IMR-90 (cell line): ENCODE measurements around the gene CHMP5. TPM values are rescaled to one million over a fixed set of nuclear protein-coding genes. Genes with fewer than 3 reads are reported as not detected.

Source experiments
- ATAC-seq: fragments of 200-7000 bp; cut with Tn5 transposase; 2 replicates; pipeline ENCODE4 v1.9.1; 2020; ENCODE audit warnings: low read depth, mild to moderate bottlenecking, moderate library complexity
- BruUV-seq: library from RNA; stranded (reverse); fragments of 400-500 nt; replicated peaks from 2 replicates; lab custom pipeline; 2021; lab: Mats Ljungman, UMichigan
- CTCF ChIA-PET: fragments of 300-600 bp; formaldehyde crosslinking; extraction: SDS; loops from one replicate; lab custom pipeline; 2021; ENCODE audit warnings: antibody characterized with exemption; lab: Yijun Ruan, JAX
- POLR2A ChIA-PET: fragments of 300-600 bp; sonication (Branson Sonifier 250); formaldehyde crosslinking; loops from one replicate; lab custom pipeline; 2022; ENCODE audit warnings: antibody characterized with exemption; ENCODE audit not compliant: unreplicated experiment; lab: Charles Lee
- DNase-seq: peaks from one replicate; pipeline ENCODE4 v3.0.0; 2013
- H2AFZ ChIP-seq: replicated peaks from 2 replicates; pipeline ENCODE3; 2013; ENCODE audit warnings: low read length, mild to moderate bottlenecking; ENCODE audit not compliant: poor library complexity
- H2AK5ac ChIP-seq: 2 replicates; pipeline ENCODE4 v1.6.1; 2013; ENCODE audit warnings: low read depth, low read length, inconsistent platforms
- H2AK9ac ChIP-seq: replicated peaks from 2 replicates; pipeline ENCODE3; 2013; ENCODE audit warnings: mild to moderate bottlenecking, low read depth, low read length, moderate library complexity; ENCODE audit not compliant: poor library complexity
- H2BK120ac ChIP-seq: 2 replicates; pipeline ENCODE4 v1.6.1; 2013; ENCODE audit warnings: low read depth, low read length, inconsistent platforms
- H2BK15ac ChIP-seq: 3 replicates; pipeline ENCODE4 v1.6.1; 2013; ENCODE audit warnings: low read depth, low read length, inconsistent platforms
- H2BK20ac ChIP-seq: 2 replicates; pipeline ENCODE4 v1.6.1; 2013; ENCODE audit warnings: low read depth, mild to moderate bottlenecking, inconsistent platforms, low read length, moderate library complexity
- H2BK5ac ChIP-seq: 2 replicates; pipeline ENCODE4 v1.6.1; 2013; ENCODE audit warnings: mild to moderate bottlenecking, low read depth, low read length, inconsistent platforms; ENCODE audit not compliant: poor library complexity, severe bottlenecking
- H3K14ac ChIP-seq: replicated peaks from 2 replicates; pipeline ENCODE4 v1.6.1; 2013; ENCODE audit warnings: low read depth, low read length, inconsistent platforms
- H3K18ac ChIP-seq: 2 replicates; pipeline ENCODE4 v1.6.1; 2013; ENCODE audit warnings: low read depth, low read length, control low read depth
- H3K23ac ChIP-seq: 2 replicates; pipeline ENCODE4 v1.6.1; 2013; ENCODE audit warnings: low read depth, low read length, inconsistent platforms
- H3K27ac ChIP-seq: 2 replicates; pipeline ENCODE4 v1.5.1; 2013; ENCODE audit warnings: mild to moderate bottlenecking, control low read depth, low read length; ENCODE audit not compliant: insufficient read depth
- H3K27me3 ChIP-seq: 2 replicates; pipeline ENCODE4 v1.6.1; 2013; ENCODE audit warnings: low read length; ENCODE audit not compliant: control insufficient read depth, insufficient read depth
- H3K36me3 ChIP-seq: 2 replicates; pipeline ENCODE4 v1.6.1; 2013; ENCODE audit warnings: low read length, mixed read lengths; ENCODE audit not compliant: control insufficient read depth, insufficient read depth
- H3K4ac ChIP-seq: 2 replicates; pipeline ENCODE4 v1.6.1; 2013; ENCODE audit warnings: low read depth, low read length, inconsistent platforms
- H3K4me1 ChIP-seq: 2 replicates; pipeline ENCODE4 v1.6.1; 2013; ENCODE audit warnings: low read length, mixed read lengths; ENCODE audit not compliant: control insufficient read depth, insufficient read depth
- H3K4me2 ChIP-seq: 2 replicates; pipeline ENCODE4 v1.6.1; 2013; ENCODE audit warnings: low read depth, mild to moderate bottlenecking, control low read depth, low read length, moderate library complexity
- H3K4me3 ChIP-seq: 2 replicates; pipeline ENCODE4 v1.5.1; 2013; ENCODE audit warnings: low read depth, mild to moderate bottlenecking, control low read depth, low read length, moderate library complexity; ENCODE audit not compliant: insufficient read depth
- H3K56ac ChIP-seq: 2 replicates; pipeline ENCODE4 v1.6.1; 2013; ENCODE audit warnings: low read length, inconsistent platforms; ENCODE audit not compliant: insufficient read depth; ENCODE audit errors: extremely low read depth
- H3K79me1 ChIP-seq, 2 experiments: 2 replicates each; pipeline ENCODE4 v1.6.1; 2013; ENCODE audit warnings: low read length in 2 of 2, inconsistent platforms in 1 of 2, low read depth in 1 of 2
- H3K9ac ChIP-seq: 2 replicates; pipeline ENCODE4 v1.6.1; 2013; ENCODE audit warnings: low read depth, low read length, control low read depth
- H3K9me1 ChIP-seq: 2 replicates; pipeline ENCODE4 v1.6.1; 2013; ENCODE audit warnings: low read length, inconsistent platforms; ENCODE audit not compliant: insufficient read depth
- H3K9me3 ChIP-seq: 2 replicates; pipeline ENCODE4 v1.6.1; 2013; ENCODE audit warnings: low read length; ENCODE audit not compliant: control insufficient read depth, insufficient read depth
- H4K20me1 ChIP-seq: 2 replicates; pipeline ENCODE4 v1.6.1; 2013; ENCODE audit warnings: low read length, inconsistent platforms; ENCODE audit not compliant: insufficient read depth
- H4K5ac ChIP-seq: 2 replicates; pipeline ENCODE4 v1.6.1; 2013; ENCODE audit warnings: mild to moderate bottlenecking, low read depth, low read length, control low read depth
- H4K8ac ChIP-seq, 2 experiments: 2 replicates each; pipeline ENCODE4 v1.6.1; 2013; ENCODE audit warnings: low read depth in 2 of 2, low read length in 2 of 2, control low read depth in 1 of 2, inconsistent platforms in 1 of 2
- H4K91ac ChIP-seq: 2 replicates; pipeline ENCODE4 v1.6.1; 2013; ENCODE audit warnings: low read depth, low read length, inconsistent platforms; ENCODE audit not compliant: insufficient read depth
- BHLHE40 ChIP-seq: fragments of 150-350 bp; IDR thresholded peaks from 2 replicates; pipeline ENCODE4 v1.6.1; 2016; ENCODE audit warnings: mild to moderate bottlenecking, low read depth, low read length
- CEBPB ChIP-seq: IDR thresholded peaks from 2 replicates; pipeline ENCODE4 v1.6.1; 2012; ENCODE audit warnings: low read depth, low read length, improper control_type of control experiment
- CTCF ChIP-seq: conservative IDR thresholded peaks from 2 replicates; pipeline ENCODE4 v1.5.1; 2012; ENCODE audit warnings: mild to moderate bottlenecking, low read depth, low read length, improper control_type of control experiment
- FOS ChIP-seq: fragments of 150-350 bp; IDR thresholded peaks from 2 replicates; pipeline ENCODE4 v1.6.1; 2016; ENCODE audit warnings: low read depth, low read length
- MAZ ChIP-seq: IDR thresholded peaks from 2 replicates; pipeline ENCODE4 v1.6.1; 2012; ENCODE audit warnings: low read depth, mild to moderate bottlenecking, low read length, improper control_type of control experiment, moderate library complexity, borderline replicate concordance
- NFE2L2 ChIP-seq: fragments of 150-350 bp; IDR thresholded peaks from 2 replicates; pipeline ENCODE4 v1.6.1; 2016; ENCODE audit warnings: low read depth, mild to moderate bottlenecking, low read length
- POLR2A ChIP-seq: IDR thresholded peaks from 2 replicates; pipeline ENCODE4 v1.6.1; 2012; ENCODE audit warnings: mild to moderate bottlenecking, low read depth, low read length
- RAD21 ChIP-seq: IDR thresholded peaks from 2 replicates; pipeline ENCODE4 v1.6.1; 2012; ENCODE audit warnings: low read length, improper control_type of control experiment
- RFX5 ChIP-seq: IDR thresholded peaks from 2 replicates; pipeline ENCODE4 v1.8.0; 2012; ENCODE audit warnings: low read depth, mild to moderate bottlenecking, low read length, moderate library complexity
- SMC3 ChIP-seq: fragments of 150-350 bp; IDR thresholded peaks from 2 replicates; pipeline ENCODE4 v1.6.1; 2016; ENCODE audit warnings: low read depth, mild to moderate bottlenecking, antibody characterized with exemption, low read length, moderate library complexity
- WGBS, 2 experiments: methylation state at CpG; one replicate each; pipeline versions ENCODE4 v1.1.5 to v1.1.7; 2013; ENCODE audit warnings: missing lambda C conversion rate in 2 of 2; ENCODE audit not compliant: insufficient read length in 1 of 2; ENCODE audit errors: extremely low coverage in 2 of 2; 5-methylcytosine and 5-hydroxymethylcytosine counted together
- dilution Hi-C: fragments of 300-500 bp; cut with HindIII; formaldehyde crosslinking; loops from one replicate; pipeline ENCODE4 v1.14.3; 2018; ENCODE audit warnings: low sequenced_read_pairs; ENCODE audit not compliant: unreplicated experiment
- in situ Hi-C: fragments of 300-500 bp; cut with MboI; formaldehyde crosslinking; loops from 3 replicates; pipeline ENCODE4 v1.14.3; 2019; ENCODE audit warnings: low sequenced_read_pairs, inconsistent platforms, mixed read lengths
- intact Hi-C: fragments of 100-400 bp; cut with micrococcal nuclease; formaldehyde crosslinking; loops from 2 replicates; pipeline ENCODE4 v1.10.0; 2022
- polyA plus RNA-seq, 3 experiments: library from polyadenylated mRNA; depleted of rRNA; stranded (reverse); fragments of >200 nt; gene quantifications; 2 replicates each; pipeline ENCODE4 v1.2.3, GENCODE V29; 2012; ENCODE audit warnings: low replicate concordance in 1 of 3
- total RNA-seq: library from RNA; depleted of rRNA; stranded (reverse); fragments of >200 nt; gene quantifications from 2 replicates; pipeline ENCODE4 v1.2.3, GENCODE V29; 2012

Gene CHMP5
- total and polyA plus RNA-seq, 2 of the 4 experiments (the other 2 are of a cell fraction), result 70.6 to 80.8 TPM

- H3K9ac ChIP-seq, result no peak overlapping the region
- H2AFZ ChIP-seq, result no peak overlapping the region
- H3K4me1 ChIP-seq, result peaks cover 5% of the 10 kb centered on the region
- dilution Hi-C loops (loop anchor here (25.0 kb wide), 1 partner anchor 185 kb away; the partner anchor contains the start of gene NOL6), intact Hi-C loops (no loop called here), in situ Hi-C loops (no loop called here)
- no peak overlapping the region for H3K14ac ChIP-seq
- peaks cover 9 to 16% of the 10 kb centered on the region in 2 experiments; a peak in 3 of 4 replicates for H3K79me1 ChIP-seq
- H3K27ac ChIP-seq, result no peak overlapping the region
- ChIA-PET CTCF (no interaction called here), POLR2A (no interaction called here)
- H3K27me3 ChIP-seq, result no peaks in the 10 kb centered on the region
- no peak overlapping the region for H4K8ac ChIP-seq
- H4K20me1 ChIP-seq, result no peaks in the 10 kb centered on the region
- H3K36me3 ChIP-seq, result peaks cover 52% of the 10 kb centered on the region
- H3K23ac ChIP-seq, result no peak overlapping the region
- H3K18ac ChIP-seq, result no peak overlapping the region
- ATAC-seq (no peak), DNase-seq (no peak)
- no peak overlapping the region for H4K5ac ChIP-seq
- WGBS, 2 experiments, result 100% methylated on average over 4 of the region's 4 CpGs; no CpG with 5 or more reads in 1 of the 2 experiments
- TF ChIP-seq RFX5, result no peak
- no peak for TF ChIP-seq CTCF
- no peak for TF ChIP-seq NFE2L2
- TF ChIP-seq FOS, result no peak
- TF ChIP-seq SMC3, result no peak
- no peak for TF ChIP-seq RAD21
- TF ChIP-seq BHLHE40, result no peak
- TF ChIP-seq CEBPB, result no peak
- no peak for TF ChIP-seq MAZ
- TF ChIP-seq POLR2A, result no peak
- H2AK9ac ChIP-seq, result no peak overlapping the region
- H3K9me3 ChIP-seq, result no peaks in the 10 kb centered on the region
- no peak overlapping the region for H2BK15ac ChIP-seq
- BruUV-seq, result no TSS peak
- no peak overlapping the region for H2BK120ac ChIP-seq
- H3K4ac ChIP-seq, result no peak overlapping the region
- H3K4me2 ChIP-seq, result no peak overlapping the region
- no peak overlapping the region for H2BK5ac ChIP-seq
- H3K56ac ChIP-seq, result no peak overlapping the region
- H4K91ac ChIP-seq, result no peak overlapping the region
- no peak overlapping the region for H3K4me3 ChIP-seq
- no peak overlapping the region for H2AK5ac ChIP-seq
- peaks cover 2% of the 10 kb centered on the region; the same call in 1 of the 2 replicates for H3K9me1 ChIP-seq
- H2BK20ac ChIP-seq, result no peak overlapping the region
Measured at GRCh38 chr9:33277484-33277883, 12.6 kb downstream of the CHMP5 start.
